Measurements from ENCODE around the gene RABL6.

DNA sequence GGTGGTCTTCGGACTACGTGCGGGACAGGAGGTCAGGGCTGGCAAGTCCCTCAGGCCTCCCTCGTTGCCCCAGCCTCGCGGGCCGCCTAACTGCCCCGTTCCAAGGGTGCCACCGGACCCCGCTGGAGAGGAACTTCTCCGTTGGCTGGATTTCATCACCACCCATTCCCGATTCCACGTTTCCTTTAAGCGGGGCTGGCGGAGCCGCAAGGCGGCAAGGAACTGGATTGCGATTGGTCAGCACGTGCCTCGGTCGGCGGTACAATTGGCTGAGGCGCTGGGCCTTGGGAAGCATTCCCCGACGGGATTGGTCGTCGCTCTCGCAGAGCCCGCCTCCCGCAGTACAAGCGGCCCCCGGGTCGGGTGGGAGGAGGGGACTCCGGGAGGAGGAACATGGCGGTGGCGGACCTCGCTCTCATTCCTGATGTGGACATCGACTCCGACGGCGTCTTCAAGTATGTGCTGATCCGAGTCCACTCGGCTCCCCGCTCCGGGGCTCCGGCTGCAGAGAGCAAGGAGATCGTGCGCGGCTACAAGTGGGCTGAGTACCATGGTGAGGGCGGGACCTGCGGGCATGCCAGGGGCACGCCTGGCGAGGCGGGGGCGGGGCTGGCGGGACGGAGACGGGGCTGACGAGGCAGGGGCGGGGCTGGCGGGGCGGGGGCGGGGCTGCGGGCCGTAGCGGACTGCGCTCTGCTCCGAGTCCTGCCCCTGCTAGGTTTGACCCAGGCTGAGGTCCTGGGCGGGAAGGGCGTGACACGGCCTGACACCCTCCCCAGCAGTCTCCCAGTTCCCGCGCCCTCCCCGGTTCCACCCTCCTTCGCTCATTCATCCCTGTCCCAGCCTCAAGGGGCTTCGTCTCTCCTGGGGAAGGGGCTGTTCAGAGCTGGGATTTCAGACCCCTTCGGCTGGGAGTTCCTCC, 41.6 kb downstream of the RABL6 start, which contains the start of gene PHPT1:
- TF ChIP-seq, protein P1, sequence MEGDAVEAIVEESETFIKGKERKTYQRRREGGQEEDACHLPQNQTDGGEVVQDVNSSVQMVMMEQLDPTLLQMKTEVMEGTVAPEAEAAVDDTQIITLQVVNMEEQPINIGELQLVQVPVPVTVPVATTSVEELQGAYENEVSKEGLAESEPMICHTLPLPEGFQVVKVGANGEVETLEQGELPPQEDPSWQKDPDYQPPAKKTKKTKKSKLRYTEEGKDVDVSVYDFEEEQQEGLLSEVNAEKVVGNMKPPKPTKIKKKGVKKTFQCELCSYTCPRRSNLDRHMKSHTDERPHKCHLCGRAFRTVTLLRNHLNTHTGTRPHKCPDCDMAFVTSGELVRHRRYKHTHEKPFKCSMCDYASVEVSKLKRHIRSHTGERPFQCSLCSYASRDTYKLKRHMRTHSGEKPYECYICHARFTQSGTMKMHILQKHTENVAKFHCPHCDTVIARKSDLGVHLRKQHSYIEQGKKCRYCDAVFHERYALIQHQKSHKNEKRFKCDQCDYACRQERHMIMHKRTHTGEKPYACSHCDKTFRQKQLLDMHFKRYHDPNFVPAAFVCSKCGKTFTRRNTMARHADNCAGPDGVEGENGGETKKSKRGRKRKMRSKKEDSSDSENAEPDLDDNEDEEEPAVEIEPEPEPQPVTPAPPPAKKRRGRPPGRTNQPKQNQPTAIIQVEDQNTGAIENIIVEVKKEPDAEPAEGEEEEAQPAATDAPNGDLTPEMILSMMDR (conservative IDR thresholded peaks at IDR 0.05; ENCODE audit: low read length) = no peak
- TF ChIP-seq EZH2phosphoT487 (IDR thresholded peaks at IDR 0.05; ENCODE audit: borderline replicate concordance, low read depth, low read length) = no peak
